H4 (cell line): ENCODE results near the gene NUDT17. TPM values are rescaled to one million over a fixed set of nuclear protein-coding genes. Genes with fewer than 3 reads are reported as not detected.
"Not testable (repeated sequence)": the region's sequence is repeated elsewhere in the genome, so short reads cannot be mapped to it uniquely, and the experiment has no call there.

Source experiments
- DNase-seq: peaks from one replicate; pipeline ENCODE4 v3.0.0-alpha.2; 2015; ENCODE audit warnings: low spot score
- total RNA-seq: library from RNA; depleted of rRNA; stranded (reverse); fragments of >200 nt; shearing (Covaris generic); gene quantifications from 2 replicates; pipeline ENCODE4 v1.2.3, GENCODE V29; 2014; rRNA removed

NUDT17 gene, protein sequence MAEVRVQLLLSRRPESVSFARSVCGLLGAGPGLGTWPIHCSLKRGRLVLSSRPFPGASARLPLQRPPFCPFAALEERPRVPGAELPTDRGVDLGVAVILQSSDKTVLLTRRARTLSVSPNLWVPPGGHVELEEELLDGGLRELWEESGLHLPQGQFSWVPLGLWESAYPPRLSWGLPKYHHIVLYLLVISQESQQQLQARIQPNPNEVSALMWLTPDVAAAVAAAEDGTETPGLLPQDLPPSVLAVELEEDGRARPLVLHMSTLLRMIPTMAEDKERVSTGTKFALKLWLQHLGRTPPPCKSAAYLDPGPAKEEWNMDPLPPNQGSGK
- 10.1 and 10.3 TPM in 2 replicates for total RNA-seq

DNA sequence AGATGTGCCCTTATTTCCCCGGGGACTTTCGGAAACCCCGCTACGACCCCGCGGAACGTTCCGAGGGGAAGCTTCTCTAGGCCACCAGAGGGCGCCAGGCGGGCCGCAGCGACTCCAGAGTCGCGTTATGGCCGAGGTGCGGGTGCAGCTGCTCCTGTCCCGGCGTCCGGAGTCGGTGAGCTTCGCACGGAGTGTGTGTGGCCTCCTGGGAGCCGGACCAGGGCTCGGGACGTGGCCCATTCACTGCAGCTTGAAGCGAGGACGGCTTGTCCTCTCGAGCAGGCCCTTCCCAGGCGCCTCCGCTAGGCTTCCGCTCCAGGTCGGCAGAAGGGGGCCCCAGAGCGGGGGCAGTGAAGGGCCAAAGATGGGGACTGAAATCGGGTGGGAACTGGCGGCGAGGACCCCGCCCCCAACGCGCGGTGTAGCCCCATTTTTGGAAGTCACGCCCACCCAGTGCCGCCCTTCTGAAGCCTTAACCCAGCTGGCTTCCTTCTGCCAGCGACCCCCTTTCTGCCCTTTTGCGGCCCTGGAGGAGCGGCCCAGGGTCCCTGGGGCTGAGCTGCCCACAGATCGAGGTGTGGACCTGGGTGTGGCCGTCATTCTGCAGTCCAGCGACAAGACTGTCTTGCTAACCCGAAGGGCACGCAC, at the start of gene NUDT17:
Gene NUDT17 (plus strand): TSS at position 117 of the 648 bp plus-strand sequence. CDS start 11 bp downstream, at position 128.
- DNase-seq = peak; percentile 57

DNA sequence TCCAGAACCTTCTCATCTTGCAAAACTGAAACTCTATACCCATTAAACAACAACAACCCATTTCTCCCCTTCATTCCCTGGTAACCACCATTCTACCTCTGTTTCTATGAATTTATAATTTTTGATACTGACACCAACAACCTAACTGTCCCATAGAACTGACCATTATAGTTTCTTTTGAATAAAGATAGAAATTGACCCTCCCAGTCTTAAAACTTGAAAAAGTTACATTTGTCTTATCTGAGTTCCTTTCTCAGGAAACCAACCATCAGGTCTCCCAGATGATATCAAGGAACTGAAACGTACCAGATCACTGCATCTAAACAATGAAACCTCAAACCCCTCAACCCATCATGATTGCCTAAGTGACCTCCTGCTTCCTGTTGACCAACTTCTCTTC, 48.7 kb upstream of the NUDT17 start:
- no peak for DNase-seq

GRCh38 chr1:145799806-145800205, 45.6 kb upstream of the NUDT17 start:
- no peak for DNase-seq

GRCh38 chr1:145804235-145805045, 41.0 kb upstream of the NUDT17 start:
- DNase-seq = no peak

DNA sequence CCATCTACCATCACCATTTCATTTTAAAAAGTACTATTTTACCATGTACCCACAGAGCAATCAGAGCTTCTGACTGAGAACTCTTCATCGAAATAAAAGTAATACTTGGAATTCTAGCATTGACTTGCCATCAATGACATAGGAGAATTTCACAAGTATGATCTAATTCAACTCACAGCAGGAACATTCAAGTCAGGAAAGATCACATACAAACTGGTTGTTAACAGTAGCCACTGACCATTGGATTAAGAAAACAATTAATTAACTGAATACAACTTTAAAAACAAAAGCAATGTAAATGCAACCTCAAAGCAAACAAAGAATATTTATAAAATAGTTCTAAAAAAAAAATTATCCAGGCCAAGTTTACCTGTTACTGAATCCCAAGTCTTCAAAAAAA, 40.4 kb upstream of the NUDT17 start:
- DNase-seq = no peak

- no peak for DNase-seq
Observed at GRCh38 chr1:145806408-145806807, 39.0 kb upstream of the NUDT17 start.

DNA sequence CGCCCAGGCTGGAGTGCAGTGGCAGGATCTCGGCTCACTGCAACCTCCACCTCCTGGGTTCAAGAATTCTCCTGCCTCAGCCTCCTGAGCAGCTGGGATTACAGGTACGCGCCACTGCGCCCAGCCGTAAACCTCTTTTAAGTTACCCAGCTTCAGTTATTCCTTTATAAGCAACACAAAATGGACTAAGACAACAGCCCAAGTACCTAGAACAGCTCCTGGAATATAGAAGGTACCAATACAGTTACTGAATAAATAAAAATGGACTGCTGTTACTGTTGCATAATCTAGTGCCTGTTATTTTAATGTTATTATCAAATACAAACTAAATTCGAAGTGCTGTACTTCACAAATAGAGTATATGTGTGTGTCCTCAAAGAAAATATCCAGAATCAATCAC, 38.6 kb upstream of the NUDT17 start:
- no peak for DNase-seq

DNA sequence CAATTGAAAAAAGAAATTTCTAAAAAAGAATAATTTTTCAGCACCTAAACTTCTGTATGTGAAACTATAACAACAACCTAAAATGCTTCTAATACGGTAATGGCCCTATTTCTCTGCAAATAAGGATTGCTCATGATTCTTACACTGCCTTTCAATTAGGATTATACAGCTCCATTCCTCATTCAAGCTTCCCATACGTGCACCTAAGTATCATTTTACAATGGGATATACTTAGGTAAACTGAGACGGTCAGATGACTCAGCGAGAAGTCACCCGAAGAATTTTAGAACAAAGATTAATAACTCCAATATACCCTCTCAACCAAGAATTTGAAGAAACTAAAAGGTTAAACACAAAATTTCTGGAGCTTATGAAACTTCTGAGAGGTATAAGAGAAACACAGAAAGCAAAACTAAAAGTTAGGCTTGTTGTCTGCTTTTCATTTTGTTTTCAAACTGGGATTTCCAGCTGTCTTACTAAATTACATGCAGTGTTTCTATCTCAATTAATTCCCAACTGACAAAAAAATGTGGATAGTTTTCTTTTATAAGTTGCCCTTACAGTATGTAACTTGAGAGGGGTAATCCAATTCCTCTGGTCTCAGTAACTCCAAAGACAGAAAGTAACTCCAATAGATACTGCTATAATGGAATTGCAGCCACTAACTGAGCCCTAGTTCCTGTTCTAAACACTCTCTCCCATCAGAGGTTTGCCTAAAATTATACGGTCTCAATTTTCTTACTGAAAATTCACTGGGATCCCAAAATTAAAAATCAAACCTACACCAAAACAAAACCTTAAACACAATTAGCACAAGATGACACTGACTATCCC, 32.2 kb upstream of the NUDT17 start:
- not testable (repeated sequence) for DNase-seq

DNA sequence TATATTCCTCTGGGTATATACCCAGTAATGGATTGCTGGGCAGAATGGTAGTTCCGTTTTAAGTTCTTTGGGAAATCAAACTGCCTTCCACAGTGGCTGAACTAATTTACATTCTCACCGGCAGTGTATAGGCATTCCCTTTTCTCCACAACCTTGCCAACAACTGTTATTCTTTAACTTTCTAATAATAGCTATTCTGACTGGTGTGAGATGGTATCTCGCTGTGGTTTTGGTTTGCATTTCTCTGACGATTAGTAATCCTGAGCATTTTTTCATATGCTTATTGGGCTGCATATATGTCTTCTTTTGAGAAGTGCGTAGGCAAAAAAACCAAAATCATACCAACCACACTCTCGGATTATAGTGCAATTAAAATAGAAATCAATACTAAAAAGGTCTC, 27.3 kb upstream of the NUDT17 start:
- DNase-seq = peak; percentile 38

DNA sequence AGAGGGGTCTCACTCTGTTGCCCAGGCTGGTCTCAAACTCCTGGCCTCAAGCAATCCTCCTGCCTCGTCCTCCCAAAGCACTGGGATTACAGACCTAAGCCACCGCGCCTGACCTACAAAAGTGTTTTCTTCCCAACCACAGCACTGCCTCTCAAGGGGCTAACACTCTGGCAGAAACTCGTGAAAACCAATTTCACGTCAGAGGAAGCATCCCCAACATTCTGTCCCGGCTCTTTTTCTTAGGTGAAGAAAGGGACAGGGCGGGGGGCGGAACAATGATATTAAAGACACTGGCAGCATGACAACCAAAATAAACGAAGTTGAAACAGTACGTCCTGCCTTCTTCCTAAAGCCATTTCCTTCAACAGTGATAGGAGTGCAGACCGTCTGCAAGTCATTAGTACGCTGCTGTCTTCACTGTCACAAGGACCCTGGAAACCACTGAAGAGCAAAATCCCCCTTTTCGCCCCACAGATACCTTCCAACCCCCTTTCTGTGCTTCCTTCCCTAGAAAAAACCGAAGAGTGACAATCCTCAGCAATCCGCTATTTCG, 22.6 kb upstream of the NUDT17 start:
- DNase-seq = not testable (repeated sequence)

DNA sequence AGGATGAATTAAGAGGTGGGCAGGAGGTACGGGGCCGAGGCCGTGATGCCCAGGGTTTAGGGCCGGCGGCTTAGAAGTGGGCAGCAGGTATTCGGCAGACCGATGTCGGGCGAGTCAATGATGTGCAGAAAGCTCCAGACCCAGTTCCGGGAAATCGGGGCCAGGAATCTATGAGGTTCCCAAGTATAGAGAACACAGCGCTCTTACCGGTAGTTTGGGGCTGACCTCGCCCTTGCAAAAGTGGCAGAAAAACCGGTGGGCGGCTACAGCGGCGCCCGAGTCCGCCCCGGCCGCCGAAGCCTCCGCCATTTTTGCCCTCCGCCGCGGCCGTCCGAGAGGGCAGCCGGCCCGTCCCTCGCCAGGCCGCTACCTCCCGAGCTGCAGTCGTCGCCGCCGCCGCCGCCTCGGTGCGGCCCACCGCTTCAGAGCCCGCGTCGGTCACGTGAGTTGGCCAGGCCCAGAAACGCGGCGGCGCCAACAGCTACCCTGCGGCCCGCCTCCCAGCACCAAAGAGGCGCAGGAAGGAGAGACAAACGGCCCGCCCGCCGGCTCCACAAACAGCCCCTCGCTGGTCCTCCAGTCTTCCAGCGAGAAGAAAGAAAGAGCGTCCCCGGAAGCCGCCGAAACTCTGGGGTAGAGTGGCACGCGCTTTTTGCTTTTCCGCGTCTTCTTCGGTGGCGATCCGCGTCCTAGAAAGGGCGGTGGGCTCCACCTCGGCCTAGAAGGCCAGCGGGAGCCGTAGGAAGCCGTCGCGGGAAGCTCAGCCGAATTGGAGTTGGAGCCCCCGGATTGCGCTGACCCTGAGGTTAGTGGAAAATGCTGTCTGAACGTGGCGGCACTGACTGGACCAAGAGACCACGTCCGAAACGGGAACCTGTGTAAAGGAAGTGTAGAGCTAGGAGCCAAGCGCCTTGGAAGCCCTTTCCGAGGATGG, 21.6 kb upstream of the NUDT17 start, which contains the start of the genes POLR3C and RNF115:
Gene POLR3C (plus strand): TSS at position 636 of the 934 bp plus-strand sequence. CDS start 1,577 bp downstream, outside the sequence.
Gene RNF115 (minus strand): TSS at position 531 of the 934 bp plus-strand sequence. CDS start 222 bp downstream, at position 309.
- peak; percentile 81 for DNase-seq

GRCh38 chr1:145824499-145824842, 21.0 kb upstream of the NUDT17 start:
- no peak for DNase-seq

DNA sequence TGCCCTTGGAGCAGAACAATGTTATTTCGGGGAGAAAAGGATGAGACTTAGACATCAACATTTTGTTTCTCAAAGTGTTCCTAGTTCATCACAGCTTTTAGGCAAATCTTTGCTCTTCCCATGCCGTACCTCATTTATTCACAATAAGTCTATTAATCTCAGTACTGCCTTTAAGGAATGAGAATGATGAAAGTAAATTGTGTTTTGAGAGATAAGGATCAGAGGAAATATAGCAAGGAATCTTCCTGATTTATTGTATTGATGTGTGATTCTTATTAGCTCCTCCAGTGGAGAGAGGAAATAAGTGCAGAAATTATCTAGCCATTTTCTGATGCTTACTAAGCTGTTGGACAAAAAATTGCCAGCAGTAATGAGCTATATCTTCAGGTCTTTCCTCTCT, 19.4 kb upstream of the NUDT17 start:
- DNase-seq = no peak

DNA sequence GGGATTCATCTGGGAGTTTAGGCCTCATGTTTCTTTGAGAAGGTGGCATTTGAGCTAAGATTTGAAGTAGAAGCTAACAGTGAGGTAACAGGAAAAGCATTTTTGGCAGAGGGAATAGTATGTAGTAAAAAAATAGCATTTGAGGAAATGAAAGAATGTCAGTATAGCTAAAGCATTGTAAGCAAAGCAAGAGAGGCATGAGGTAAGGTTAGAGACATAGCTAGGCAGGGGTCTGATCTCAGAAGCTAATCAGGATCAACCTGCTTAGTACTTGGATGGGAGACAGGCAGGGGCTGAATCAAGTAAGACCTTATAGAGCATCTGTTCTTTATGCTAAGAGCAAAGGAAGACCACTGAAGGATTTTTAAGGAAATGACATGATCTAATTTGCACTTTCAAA, 17.5 kb upstream of the NUDT17 start:
- no peak for DNase-seq

DNA sequence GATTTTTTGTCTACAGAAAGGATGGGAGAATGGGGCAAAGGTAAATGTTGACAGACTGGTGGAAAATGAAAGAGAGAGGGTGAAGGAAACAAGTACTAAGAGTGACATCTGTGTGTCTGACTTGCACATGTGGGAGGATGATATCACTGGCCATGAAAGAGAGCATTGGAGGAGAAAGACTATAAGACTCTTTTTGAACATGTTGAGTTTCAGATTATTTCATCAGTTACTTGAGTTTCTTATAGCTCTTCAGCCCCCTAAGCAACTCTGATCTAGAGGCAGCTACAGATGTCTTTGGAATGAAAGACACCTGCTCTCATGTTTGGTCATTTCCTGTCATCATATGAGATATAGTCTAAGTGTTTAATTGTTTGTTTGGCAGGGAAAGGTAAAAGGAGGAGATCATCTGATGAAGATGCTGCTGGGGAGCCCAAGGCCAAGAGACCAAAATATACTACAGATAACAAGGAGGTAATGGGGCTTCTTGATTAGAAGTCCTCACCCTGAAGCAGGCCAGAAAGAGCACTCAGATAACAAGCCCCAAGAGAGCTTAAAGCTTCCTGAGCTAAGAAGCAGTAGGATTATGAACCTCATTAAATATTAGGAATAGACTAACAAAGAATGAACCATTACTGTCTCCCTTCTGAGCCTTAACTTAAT, 16.9 kb upstream of the NUDT17 start:
- DNase-seq = no peak

DNA sequence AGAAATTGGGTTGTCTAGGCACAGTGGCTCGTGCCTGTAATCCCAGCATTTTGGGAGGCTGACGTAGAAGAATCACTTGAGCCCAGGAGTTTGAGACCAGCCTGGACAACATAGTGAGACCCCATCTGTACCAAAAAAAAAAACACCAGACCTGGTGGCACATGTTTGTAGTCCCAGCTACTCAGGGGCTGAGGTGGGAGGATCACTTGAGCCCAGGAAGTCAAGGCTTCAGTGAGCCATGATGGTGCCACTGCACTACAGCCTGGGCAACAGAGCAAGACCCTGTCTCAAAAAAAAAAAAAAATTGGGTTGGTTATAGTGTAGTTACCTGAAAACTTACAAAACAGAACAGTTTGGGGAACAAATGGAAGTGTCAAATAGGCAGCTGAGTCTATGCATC, 14.6 kb upstream of the NUDT17 start:
- DNase-seq = not testable (repeated sequence)

GRCh38 chr1:145837656-145838055, 7.8 kb upstream of the NUDT17 start:
- no peak for DNase-seq

DNA sequence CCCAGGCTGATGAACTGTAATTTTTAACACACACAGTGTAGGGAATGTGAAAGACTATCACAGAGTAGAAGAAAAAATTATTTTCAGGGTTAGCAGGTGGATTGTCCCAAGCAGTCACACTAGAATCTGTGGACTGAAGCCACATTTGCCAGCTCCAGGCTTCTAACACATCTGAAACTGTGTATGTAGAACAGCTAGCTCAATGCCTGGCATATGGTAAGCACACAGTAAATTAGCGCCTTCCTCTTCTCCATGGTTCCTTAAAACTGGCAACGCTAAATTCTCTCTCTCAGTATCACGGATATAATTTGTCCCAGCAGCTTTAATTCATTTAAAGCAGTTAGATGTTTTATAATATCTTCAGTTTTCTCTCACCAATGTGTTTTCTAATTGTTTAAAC, 2.4 kb upstream of the NUDT17 start:
- no peak for DNase-seq

GRCh38 chr1:145845144-145845513, 301 bp upstream of the NUDT17 start:
- no peak for DNase-seq
